IMR-90 (cell line): ENCODE results near the gene RTN3. TPM values are rescaled to one million over a fixed set of nuclear protein-coding genes. Genes with fewer than 3 reads are reported as not detected.

Source experiments
- ATAC-seq: fragments of 200-7000 bp; cut with Tn5 transposase; 2 replicates; pipeline ENCODE4 v1.9.1; 2020; ENCODE audit warnings: low read depth, mild to moderate bottlenecking, moderate library complexity
- BruUV-seq: library from RNA; stranded (reverse); fragments of 400-500 nt; replicated peaks from 2 replicates; lab custom pipeline; 2021; lab: Mats Ljungman, UMichigan
- CTCF ChIA-PET: fragments of 300-600 bp; formaldehyde crosslinking; extraction: SDS; loops from one replicate; lab custom pipeline; 2021; ENCODE audit warnings: antibody characterized with exemption; lab: Yijun Ruan, JAX
- POLR2A ChIA-PET: fragments of 300-600 bp; sonication (Branson Sonifier 250); formaldehyde crosslinking; loops from one replicate; lab custom pipeline; 2022; ENCODE audit warnings: antibody characterized with exemption; ENCODE audit not compliant: unreplicated experiment; lab: Charles Lee
- DNase-seq: peaks from one replicate; pipeline ENCODE4 v3.0.0; 2013
- H2AFZ ChIP-seq: replicated peaks from 2 replicates; pipeline ENCODE3; 2013; ENCODE audit warnings: low read length, mild to moderate bottlenecking; ENCODE audit not compliant: poor library complexity
- H2AK5ac ChIP-seq: 2 replicates; pipeline ENCODE4 v1.6.1; 2013; ENCODE audit warnings: low read depth, low read length, inconsistent platforms
- H2AK9ac ChIP-seq: replicated peaks from 2 replicates; pipeline ENCODE3; 2013; ENCODE audit warnings: mild to moderate bottlenecking, low read depth, low read length, moderate library complexity; ENCODE audit not compliant: poor library complexity
- H2BK120ac ChIP-seq: 2 replicates; pipeline ENCODE4 v1.6.1; 2013; ENCODE audit warnings: low read depth, low read length, inconsistent platforms
- H2BK15ac ChIP-seq: 3 replicates; pipeline ENCODE4 v1.6.1; 2013; ENCODE audit warnings: low read depth, low read length, inconsistent platforms
- H2BK20ac ChIP-seq: 2 replicates; pipeline ENCODE4 v1.6.1; 2013; ENCODE audit warnings: low read depth, mild to moderate bottlenecking, inconsistent platforms, low read length, moderate library complexity
- H2BK5ac ChIP-seq: 2 replicates; pipeline ENCODE4 v1.6.1; 2013; ENCODE audit warnings: mild to moderate bottlenecking, low read depth, low read length, inconsistent platforms; ENCODE audit not compliant: poor library complexity, severe bottlenecking
- H3K14ac ChIP-seq: replicated peaks from 2 replicates; pipeline ENCODE4 v1.6.1; 2013; ENCODE audit warnings: low read depth, low read length, inconsistent platforms
- H3K18ac ChIP-seq: 2 replicates; pipeline ENCODE4 v1.6.1; 2013; ENCODE audit warnings: low read depth, low read length, control low read depth
- H3K23ac ChIP-seq: 2 replicates; pipeline ENCODE4 v1.6.1; 2013; ENCODE audit warnings: low read depth, low read length, inconsistent platforms
- H3K27ac ChIP-seq: 2 replicates; pipeline ENCODE4 v1.5.1; 2013; ENCODE audit warnings: mild to moderate bottlenecking, control low read depth, low read length; ENCODE audit not compliant: insufficient read depth
- H3K27me3 ChIP-seq: 2 replicates; pipeline ENCODE4 v1.6.1; 2013; ENCODE audit warnings: low read length; ENCODE audit not compliant: control insufficient read depth, insufficient read depth
- H3K36me3 ChIP-seq: 2 replicates; pipeline ENCODE4 v1.6.1; 2013; ENCODE audit warnings: low read length, mixed read lengths; ENCODE audit not compliant: control insufficient read depth, insufficient read depth
- H3K4ac ChIP-seq: 2 replicates; pipeline ENCODE4 v1.6.1; 2013; ENCODE audit warnings: low read depth, low read length, inconsistent platforms
- H3K4me1 ChIP-seq: 2 replicates; pipeline ENCODE4 v1.6.1; 2013; ENCODE audit warnings: low read length, mixed read lengths; ENCODE audit not compliant: control insufficient read depth, insufficient read depth
- H3K4me2 ChIP-seq: 2 replicates; pipeline ENCODE4 v1.6.1; 2013; ENCODE audit warnings: low read depth, mild to moderate bottlenecking, control low read depth, low read length, moderate library complexity
- H3K4me3 ChIP-seq: 2 replicates; pipeline ENCODE4 v1.5.1; 2013; ENCODE audit warnings: low read depth, mild to moderate bottlenecking, control low read depth, low read length, moderate library complexity; ENCODE audit not compliant: insufficient read depth
- H3K56ac ChIP-seq: 2 replicates; pipeline ENCODE4 v1.6.1; 2013; ENCODE audit warnings: low read length, inconsistent platforms; ENCODE audit not compliant: insufficient read depth; ENCODE audit errors: extremely low read depth
- H3K79me1 ChIP-seq, 2 experiments: 2 replicates each; pipeline ENCODE4 v1.6.1; 2013; ENCODE audit warnings: low read length in 2 of 2, inconsistent platforms in 1 of 2, low read depth in 1 of 2
- H3K9ac ChIP-seq: 2 replicates; pipeline ENCODE4 v1.6.1; 2013; ENCODE audit warnings: low read depth, low read length, control low read depth
- H3K9me1 ChIP-seq: 2 replicates; pipeline ENCODE4 v1.6.1; 2013; ENCODE audit warnings: low read length, inconsistent platforms; ENCODE audit not compliant: insufficient read depth
- H3K9me3 ChIP-seq: 2 replicates; pipeline ENCODE4 v1.6.1; 2013; ENCODE audit warnings: low read length; ENCODE audit not compliant: control insufficient read depth, insufficient read depth
- H4K20me1 ChIP-seq: 2 replicates; pipeline ENCODE4 v1.6.1; 2013; ENCODE audit warnings: low read length, inconsistent platforms; ENCODE audit not compliant: insufficient read depth
- H4K5ac ChIP-seq: 2 replicates; pipeline ENCODE4 v1.6.1; 2013; ENCODE audit warnings: mild to moderate bottlenecking, low read depth, low read length, control low read depth
- H4K8ac ChIP-seq, 2 experiments: 2 replicates each; pipeline ENCODE4 v1.6.1; 2013; ENCODE audit warnings: low read depth in 2 of 2, low read length in 2 of 2, control low read depth in 1 of 2, inconsistent platforms in 1 of 2
- H4K91ac ChIP-seq: 2 replicates; pipeline ENCODE4 v1.6.1; 2013; ENCODE audit warnings: low read depth, low read length, inconsistent platforms; ENCODE audit not compliant: insufficient read depth
- CHD1 ChIP-seq: IDR thresholded peaks from 2 replicates; pipeline ENCODE4 v1.6.1; 2012; ENCODE audit warnings: low read depth, low read length, improper control_type of control experiment
- RCOR1 ChIP-seq: IDR thresholded peaks from 2 replicates; pipeline ENCODE4 v1.6.1; 2012; ENCODE audit warnings: mild to moderate bottlenecking, low read length, improper control_type of control experiment; ENCODE audit not compliant: insufficient replicate concordance
- WGBS, 2 experiments: methylation state at CpG; one replicate each; pipeline versions ENCODE4 v1.1.5 to v1.1.7; 2013; ENCODE audit warnings: missing lambda C conversion rate in 2 of 2; ENCODE audit not compliant: insufficient read length in 1 of 2; ENCODE audit errors: extremely low coverage in 2 of 2; 5-methylcytosine and 5-hydroxymethylcytosine counted together
- dilution Hi-C: fragments of 300-500 bp; cut with HindIII; formaldehyde crosslinking; loops from one replicate; pipeline ENCODE4 v1.14.3; 2018; ENCODE audit warnings: low sequenced_read_pairs; ENCODE audit not compliant: unreplicated experiment
- in situ Hi-C: fragments of 300-500 bp; cut with MboI; formaldehyde crosslinking; loops from 3 replicates; pipeline ENCODE4 v1.14.3; 2019; ENCODE audit warnings: low sequenced_read_pairs, inconsistent platforms, mixed read lengths
- intact Hi-C: fragments of 100-400 bp; cut with micrococcal nuclease; formaldehyde crosslinking; loops from 2 replicates; pipeline ENCODE4 v1.10.0; 2022
- polyA plus RNA-seq, 3 experiments: library from polyadenylated mRNA; depleted of rRNA; stranded (reverse); fragments of >200 nt; gene quantifications; 2 replicates each; pipeline ENCODE4 v1.2.3, GENCODE V29; 2012; ENCODE audit warnings: low replicate concordance in 1 of 3
- total RNA-seq: library from RNA; depleted of rRNA; stranded (reverse); fragments of >200 nt; gene quantifications from 2 replicates; pipeline ENCODE4 v1.2.3, GENCODE V29; 2012

RTN3 gene
- total and polyA plus RNA-seq, 2 of the 4 experiments (the other 2 are of a cell fraction): 31.2 to 64.6 TPM

DNA sequence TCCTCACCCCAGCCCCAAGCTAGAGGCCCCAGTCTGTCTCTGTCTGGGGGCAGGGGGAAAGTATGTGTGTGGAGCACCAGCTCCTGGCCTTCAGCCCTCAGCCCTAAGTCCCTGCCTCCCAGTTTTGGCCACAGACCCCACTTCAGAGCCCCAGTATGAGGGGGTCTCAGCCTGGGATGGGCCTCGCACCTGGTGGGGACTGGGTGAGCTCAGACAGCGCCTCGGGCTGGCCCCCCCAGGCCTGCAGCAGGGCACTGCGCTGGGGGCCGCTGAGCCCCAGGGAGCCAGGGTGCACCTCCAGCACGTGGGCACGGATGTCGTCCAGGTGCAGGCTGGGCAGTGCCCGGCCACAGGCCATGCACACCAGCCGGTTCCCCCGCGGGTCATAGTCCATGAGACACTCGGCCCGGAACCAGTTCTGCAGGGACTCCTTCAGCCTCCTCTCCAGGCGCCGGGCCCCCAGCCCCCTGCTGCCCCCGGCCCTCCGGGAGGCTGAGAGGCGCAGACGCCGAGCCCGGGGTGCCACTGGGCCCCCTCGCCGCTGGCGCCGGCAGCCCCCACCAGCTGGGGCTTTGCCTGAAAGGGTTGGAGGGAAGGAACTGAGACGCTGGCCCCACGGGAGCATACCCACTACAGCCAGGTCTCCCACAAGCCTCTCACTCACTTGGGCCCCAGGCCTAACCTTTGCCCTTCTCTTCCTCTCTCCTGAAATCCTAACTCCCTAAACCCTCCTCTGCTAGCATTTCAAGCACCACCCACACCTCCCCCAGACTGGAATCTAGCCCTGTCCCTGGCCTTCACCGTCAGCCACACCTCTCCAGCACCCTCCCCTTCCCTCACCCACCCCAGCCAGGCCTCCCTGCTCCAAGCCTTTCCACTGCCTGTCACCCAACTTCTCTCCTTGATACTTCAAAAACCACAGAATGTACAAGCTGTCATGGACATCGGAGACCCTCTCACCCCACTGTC, 83.7 kb downstream of the RTN3 start:
- intact Hi-C loops (no loop called here), dilution Hi-C loops (no loop called here), in situ Hi-C loops (loop anchor here (10.0 kb wide), 1 partner anchor 180 kb away; no protein-coding TSS in a partner anchor)
- peak overlapping the region; percentile 53; the same call in 1 of the 2 replicates for H3K23ac ChIP-seq
- H3K56ac ChIP-seq: no peak overlapping the region
- no peak overlapping the region for H2AFZ ChIP-seq
- peaks cover 9% of the 10 kb centered on the region; the same call in 1 of the 2 replicates for H3K4me1 ChIP-seq
- H3K79me1 ChIP-seq: peaks cover 16 to 53% of the 10 kb centered on the region in 2 experiments
- no peaks in the 10 kb centered on the region for H3K27me3 ChIP-seq
- no peak overlapping the region for H2BK20ac ChIP-seq
- no peak overlapping the region for H4K5ac ChIP-seq
- H3K36me3 ChIP-seq: peaks cover 34% of the 10 kb centered on the region
- H2BK5ac ChIP-seq: no peak overlapping the region
- 88% methylated on average over 13 of the region's 30 CpGs; no CpG with 5 or more reads in 1 of the 2 experiments for WGBS, 2 experiments
- H2AK9ac ChIP-seq: peak overlapping the region; percentile 31
- CTCF ChIA-PET: no interaction called here
- H3K9ac ChIP-seq: no peak overlapping the region
- no TSS peak for BruUV-seq
- POLR2A ChIA-PET: no interaction called here
- H2AK5ac ChIP-seq: 0 out of 2 replicates have a peak overlapping the region, but pooled peaks have one; percentile 18
- no peak overlapping the region for H2BK120ac ChIP-seq
- no peak for DNase-seq
- ATAC-seq: no peak
- no peak overlapping the region for H3K4ac ChIP-seq
- no peaks in the 10 kb centered on the region for H3K9me1 ChIP-seq
- TF ChIP-seq RCOR1: no peak
- no peak for TF ChIP-seq CHD1
- no peak overlapping the region for H4K91ac ChIP-seq
- H3K18ac ChIP-seq: no peak overlapping the region
- no peak overlapping the region for H4K8ac ChIP-seq
- no peak overlapping the region for H3K27ac ChIP-seq
- no peak overlapping the region for H2BK15ac ChIP-seq
- H3K9me3 ChIP-seq: no peaks in the 10 kb centered on the region
- no peak overlapping the region for H3K4me3 ChIP-seq
- H3K14ac ChIP-seq: no peak overlapping the region; the same call in 1 of the 2 replicates
- H4K20me1 ChIP-seq: peaks cover 33% of the 10 kb centered on the region
- H3K4me2 ChIP-seq: no peak overlapping the region
